Measurements from ENCODE around the gene THAP4.
"Not testable (repeated sequence)": the region's sequence is repeated elsewhere in the genome, so short reads cannot be mapped to it uniquely, and the experiment has no call there.

GRCh38 chr2:241567266-241567665 is 69.7 kb downstream of the THAP4 start:
- TF ChIP-seq CTCF (conservative IDR thresholded peaks at IDR 0.05); ZFX (IDR thresholded peaks at IDR 0.05): not testable (repeated sequence)
